GM23248 (cell line): Measurements from ENCODE around the gene ARFGEF3.

Experiments
- EZH2 ChIP-seq: fragments of 200-600 bp; sonication (generic); IDR thresholded peaks from 2 replicates; pipeline ENCODE4 v1.6.1; 2018; ENCODE audit warnings: antibody characterized with exemption, mild to moderate bottlenecking; ENCODE audit not compliant: insufficient read depth, poor library complexity, severe bottlenecking
- EZH2phosphoT487 ChIP-seq: fragments of 200-600 bp; sonication (generic); IDR thresholded peaks from 2 replicates; pipeline ENCODE4 v1.6.1; 2018; ENCODE audit warnings: antibody characterized with exemption, moderate library complexity, mild to moderate bottlenecking, low read depth; ENCODE audit not compliant: insufficient read depth

DNA sequence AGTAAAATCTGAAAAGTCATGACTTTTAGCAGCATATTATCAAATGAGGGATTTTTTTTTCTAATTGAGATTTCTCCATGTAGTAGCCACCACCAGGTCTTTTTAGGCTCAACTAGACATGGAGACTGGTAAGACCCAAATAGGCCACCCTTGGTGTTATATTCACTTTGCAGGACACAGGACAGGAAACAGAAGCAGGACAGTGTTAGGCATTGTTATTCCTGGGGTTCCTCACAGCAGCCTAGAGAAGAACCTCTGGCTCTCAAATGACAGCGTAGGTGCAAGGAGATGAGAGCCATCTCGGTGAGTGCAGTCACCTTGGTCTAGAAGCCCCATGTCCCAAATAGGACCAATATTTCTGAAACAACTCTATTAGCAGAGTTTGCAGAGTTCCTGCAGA is 75.7 kb downstream of the ARFGEF3 start:
- no peak for TF ChIP-seq EZH2
- no peak for TF ChIP-seq EZH2phosphoT487
